HL-60 (cell line): ENCODE results near the gene MED9.

Experiments used
- DNase-seq, 2 experiments: peaks; one replicate each; pipeline ENCODE4 v3.0.0-alpha.2; 2010 to 2020; ENCODE audit warnings: low read depth in 1 of 2, low spot score in 1 of 2
- H3K27ac ChIP-seq: fragments of 250-450 bp; sonication (Bioruptor Pico); replicated peaks from 2 replicates; pipeline ENCODE4 v1.5.1; 2020; ENCODE audit warnings: mild to moderate bottlenecking, moderate library complexity
- H3K27me3 ChIP-seq: fragments of 250-450 bp; sonication (Bioruptor Pico); 2 replicates; pipeline ENCODE4 v1.5.1; 2021; ENCODE audit warnings: mild to moderate bottlenecking, moderate library complexity; ENCODE audit not compliant: insufficient read depth, poor library complexity, severe bottlenecking
- H3K4me3 ChIP-seq: replicated peaks from 2 replicates; pipeline ENCODE4 v1.5.1; 2011; ENCODE audit warnings: mild to moderate bottlenecking, control low read depth, low read length; ENCODE audit not compliant: insufficient read depth
- GABPA ChIP-seq: IDR thresholded peaks from 2 replicates; pipeline ENCODE4 v1.6.1; 2012; ENCODE audit warnings: low read depth
- POLR2AphosphoS5 ChIP-seq: IDR thresholded peaks from 2 replicates; pipeline ENCODE4 v1.6.1; 2012; ENCODE audit warnings: low read depth
- SPI1 ChIP-seq: IDR thresholded peaks from 2 replicates; pipeline ENCODE4 v1.6.1; 2012; ENCODE audit warnings: low read depth, mild to moderate bottlenecking, borderline replicate concordance
- TF ChIP-seq, protein P1 (sequence below): IDR thresholded peaks from 2 replicates; pipeline ENCODE4 v1.6.1; 2012; ENCODE audit warnings: low read depth; ENCODE audit not compliant: insufficient replicate concordance
- TF ChIP-seq, protein P2 (sequence below): IDR thresholded peaks from one replicate; pipeline ENCODE4 v1.5.1; 2011; ENCODE audit warnings: low read length, control low read depth, inconsistent platforms; ENCODE audit not compliant: insufficient read depth

The MED9 gene

DNA sequence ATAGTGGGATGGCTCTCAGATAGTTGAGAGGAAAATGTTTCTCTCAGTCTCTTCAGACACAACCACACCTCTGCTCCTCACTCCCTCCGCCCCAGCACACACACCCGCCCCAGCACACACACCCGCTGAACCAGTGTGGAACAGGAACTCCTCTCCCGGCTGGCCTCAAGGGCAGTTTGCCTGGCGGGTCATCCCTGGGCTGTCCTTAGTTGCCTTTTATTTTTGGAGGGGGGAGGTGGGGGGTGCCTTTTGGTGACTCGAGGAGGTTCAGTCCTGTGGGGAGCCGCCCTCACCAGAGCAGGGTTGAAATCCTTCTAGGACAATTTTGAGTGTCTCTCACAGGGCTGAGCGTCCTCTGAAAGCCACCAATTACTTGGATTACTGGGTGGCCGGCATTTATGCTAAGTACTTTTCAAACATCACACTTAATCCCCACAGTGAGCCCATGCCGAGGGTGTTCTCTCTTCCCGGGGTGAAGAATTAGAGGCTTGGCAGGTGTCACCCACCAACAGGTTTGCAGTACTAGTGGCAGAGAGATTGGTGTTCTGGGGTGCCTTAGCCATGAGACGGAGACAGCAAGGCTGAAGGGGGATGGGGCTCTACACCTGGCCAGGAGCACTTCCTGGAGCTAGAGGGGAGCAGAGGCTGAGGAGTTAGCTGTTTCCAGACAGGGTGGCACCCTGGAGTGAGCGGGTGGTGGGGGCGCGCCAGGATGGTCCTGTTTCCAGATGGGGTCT is 16.6 kb downstream of the MED9 start:
- no peak overlapping the region for H3K27ac ChIP-seq
- no peak overlapping the region for H3K4me3 ChIP-seq
- no peaks in the 10 kb centered on the region for H3K27me3 ChIP-seq
- TF ChIP-seq, protein P1, sequence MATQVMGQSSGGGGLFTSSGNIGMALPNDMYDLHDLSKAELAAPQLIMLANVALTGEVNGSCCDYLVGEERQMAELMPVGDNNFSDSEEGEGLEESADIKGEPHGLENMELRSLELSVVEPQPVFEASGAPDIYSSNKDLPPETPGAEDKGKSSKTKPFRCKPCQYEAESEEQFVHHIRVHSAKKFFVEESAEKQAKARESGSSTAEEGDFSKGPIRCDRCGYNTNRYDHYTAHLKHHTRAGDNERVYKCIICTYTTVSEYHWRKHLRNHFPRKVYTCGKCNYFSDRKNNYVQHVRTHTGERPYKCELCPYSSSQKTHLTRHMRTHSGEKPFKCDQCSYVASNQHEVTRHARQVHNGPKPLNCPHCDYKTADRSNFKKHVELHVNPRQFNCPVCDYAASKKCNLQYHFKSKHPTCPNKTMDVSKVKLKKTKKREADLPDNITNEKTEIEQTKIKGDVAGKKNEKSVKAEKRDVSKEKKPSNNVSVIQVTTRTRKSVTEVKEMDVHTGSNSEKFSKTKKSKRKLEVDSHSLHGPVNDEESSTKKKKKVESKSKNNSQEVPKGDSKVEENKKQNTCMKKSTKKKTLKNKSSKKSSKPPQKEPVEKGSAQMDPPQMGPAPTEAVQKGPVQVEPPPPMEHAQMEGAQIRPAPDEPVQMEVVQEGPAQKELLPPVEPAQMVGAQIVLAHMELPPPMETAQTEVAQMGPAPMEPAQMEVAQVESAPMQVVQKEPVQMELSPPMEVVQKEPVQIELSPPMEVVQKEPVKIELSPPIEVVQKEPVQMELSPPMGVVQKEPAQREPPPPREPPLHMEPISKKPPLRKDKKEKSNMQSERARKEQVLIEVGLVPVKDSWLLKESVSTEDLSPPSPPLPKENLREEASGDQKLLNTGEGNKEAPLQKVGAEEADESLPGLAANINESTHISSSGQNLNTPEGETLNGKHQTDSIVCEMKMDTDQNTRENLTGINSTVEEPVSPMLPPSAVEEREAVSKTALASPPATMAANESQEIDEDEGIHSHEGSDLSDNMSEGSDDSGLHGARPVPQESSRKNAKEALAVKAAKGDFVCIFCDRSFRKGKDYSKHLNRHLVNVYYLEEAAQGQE = no peak
- TF ChIP-seq, protein P2, sequence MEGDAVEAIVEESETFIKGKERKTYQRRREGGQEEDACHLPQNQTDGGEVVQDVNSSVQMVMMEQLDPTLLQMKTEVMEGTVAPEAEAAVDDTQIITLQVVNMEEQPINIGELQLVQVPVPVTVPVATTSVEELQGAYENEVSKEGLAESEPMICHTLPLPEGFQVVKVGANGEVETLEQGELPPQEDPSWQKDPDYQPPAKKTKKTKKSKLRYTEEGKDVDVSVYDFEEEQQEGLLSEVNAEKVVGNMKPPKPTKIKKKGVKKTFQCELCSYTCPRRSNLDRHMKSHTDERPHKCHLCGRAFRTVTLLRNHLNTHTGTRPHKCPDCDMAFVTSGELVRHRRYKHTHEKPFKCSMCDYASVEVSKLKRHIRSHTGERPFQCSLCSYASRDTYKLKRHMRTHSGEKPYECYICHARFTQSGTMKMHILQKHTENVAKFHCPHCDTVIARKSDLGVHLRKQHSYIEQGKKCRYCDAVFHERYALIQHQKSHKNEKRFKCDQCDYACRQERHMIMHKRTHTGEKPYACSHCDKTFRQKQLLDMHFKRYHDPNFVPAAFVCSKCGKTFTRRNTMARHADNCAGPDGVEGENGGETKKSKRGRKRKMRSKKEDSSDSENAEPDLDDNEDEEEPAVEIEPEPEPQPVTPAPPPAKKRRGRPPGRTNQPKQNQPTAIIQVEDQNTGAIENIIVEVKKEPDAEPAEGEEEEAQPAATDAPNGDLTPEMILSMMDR = no peak
- no peak for TF ChIP-seq GABPA
- no peak for TF ChIP-seq SPI1
- TF ChIP-seq POLR2AphosphoS5 = no peak
- peak in 1 of 2 experiments; percentile 25 for DNase-seq

- no peak for DNase-seq
- H3K4me3 ChIP-seq = no peak overlapping the region
- H3K27me3 ChIP-seq = no peaks in the 10 kb centered on the region
- TF ChIP-seq SPI1 = no peak
- TF ChIP-seq, protein P1 = no peak
- TF ChIP-seq POLR2AphosphoS5 = no peak
- TF ChIP-seq, protein P2 = no peak
- TF ChIP-seq GABPA = no peak
- no peak overlapping the region for H3K27ac ChIP-seq
Measured at GRCh38 chr17:17493986-17494466, 17.2 kb downstream of the MED9 start.

DNA sequence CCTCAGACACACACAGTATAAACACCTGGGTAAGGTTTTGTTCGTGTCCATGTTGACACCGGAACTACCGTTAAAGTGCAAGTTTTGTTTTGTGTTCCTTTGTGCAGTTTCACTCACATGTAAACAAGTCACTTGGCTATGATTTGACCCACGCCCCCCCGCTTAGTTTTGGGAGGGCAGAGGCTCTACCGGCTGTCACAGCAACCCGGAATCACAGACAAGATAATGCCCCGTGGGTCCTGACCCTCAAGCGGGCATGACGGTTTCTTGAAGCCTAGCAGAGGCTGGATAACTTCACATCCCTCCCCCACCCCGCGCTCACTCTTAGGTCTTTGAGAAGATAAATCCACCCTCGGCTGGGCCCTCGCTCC is 17.7 kb downstream of the MED9 start:
- DNase-seq = no peak
- TF ChIP-seq, protein P2 = no peak
- TF ChIP-seq, protein P1 = no peak
- no peak for TF ChIP-seq SPI1
- Histone ChIP-seq H3K4me3 (no peak overlapping the region), H3K27ac (no peak overlapping the region), H3K27me3 (no peaks in the 10 kb centered on the region)
